ENCODE results near the gene DNAH7.

DNA sequence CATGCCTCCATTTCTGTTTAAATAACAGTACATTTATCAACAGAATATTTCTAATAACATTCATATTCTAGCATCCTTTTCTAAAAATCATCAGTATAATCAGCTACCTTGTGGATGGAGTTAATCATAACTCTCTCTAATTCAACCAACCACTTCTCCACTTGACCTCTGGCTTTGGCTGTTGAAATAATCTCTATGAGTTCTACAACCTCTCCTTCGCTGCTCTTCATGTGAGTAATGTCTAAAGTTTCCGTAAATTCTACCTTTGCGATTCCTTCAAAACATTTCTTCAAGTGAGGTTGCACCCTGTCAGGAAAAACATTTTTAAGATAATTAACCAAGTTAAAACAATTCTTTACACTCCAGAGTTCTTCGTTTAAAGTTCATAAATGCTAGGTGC lies 134.2 kb downstream of the DNAH7 start:
- TF ChIP-seq, protein P1, sequence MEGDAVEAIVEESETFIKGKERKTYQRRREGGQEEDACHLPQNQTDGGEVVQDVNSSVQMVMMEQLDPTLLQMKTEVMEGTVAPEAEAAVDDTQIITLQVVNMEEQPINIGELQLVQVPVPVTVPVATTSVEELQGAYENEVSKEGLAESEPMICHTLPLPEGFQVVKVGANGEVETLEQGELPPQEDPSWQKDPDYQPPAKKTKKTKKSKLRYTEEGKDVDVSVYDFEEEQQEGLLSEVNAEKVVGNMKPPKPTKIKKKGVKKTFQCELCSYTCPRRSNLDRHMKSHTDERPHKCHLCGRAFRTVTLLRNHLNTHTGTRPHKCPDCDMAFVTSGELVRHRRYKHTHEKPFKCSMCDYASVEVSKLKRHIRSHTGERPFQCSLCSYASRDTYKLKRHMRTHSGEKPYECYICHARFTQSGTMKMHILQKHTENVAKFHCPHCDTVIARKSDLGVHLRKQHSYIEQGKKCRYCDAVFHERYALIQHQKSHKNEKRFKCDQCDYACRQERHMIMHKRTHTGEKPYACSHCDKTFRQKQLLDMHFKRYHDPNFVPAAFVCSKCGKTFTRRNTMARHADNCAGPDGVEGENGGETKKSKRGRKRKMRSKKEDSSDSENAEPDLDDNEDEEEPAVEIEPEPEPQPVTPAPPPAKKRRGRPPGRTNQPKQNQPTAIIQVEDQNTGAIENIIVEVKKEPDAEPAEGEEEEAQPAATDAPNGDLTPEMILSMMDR (IDR thresholded peaks at IDR 0.05 in 4 of 5, conservative IDR thresholded peaks at IDR 0.05 in 1 of 5): no peak
- TF ChIP-seq POLR2A (IDR thresholded peaks at IDR 0.05): no peak

Measured in gastrocnemius medialis (tissue), 4 donors.